ENCODE results near the gene SEZ6L. TPM values are rescaled to one million over a fixed set of nuclear protein-coding genes. Genes with fewer than 3 reads are reported as not detected.

Gene SEZ6L
- total RNA-seq = under 1 TPM in 6 of 7 donors, not detected in 1; 0.09 to 0.72 (median 0.46) TPM
- under 1 TPM in 2 of 3 donors, not detected in 1; 0.02 to 0.04 TPM for polyA plus RNA-seq
- long read RNA-seq, donor 1 = 0 reads
- long read RNA-seq, donor 2 = 0 reads

GRCh38 chr22:26169315-26170111 lies at the start of gene SEZ6L:
TSS of gene SEZ6L (plus strand) at chr22:26169462. CDS start at chr22:26169670, 208 bp downstream.
- Histone ChIP-seq H3K9me3 (no peaks in the 10 kb centered on the region), H3K4me1 (peaks cover 0 to 29% (median 20%) of the 10 kb centered on the region in 6 donors), H3K36me3 (no peaks in the 10 kb centered on the region), H3K27me3 (replicated peaks in 1 of 7) (peaks cover 0 to 100% (median 52%) of the 10 kb centered on the region in 7 donors), H3K27ac (no peak within 1 kb of the TSS), H3K4me3 (peak within 1 kb of the TSS; percentile 12 to 65 (median 38))
- intact Hi-C loops (cut with DNase I; ENCODE audit: low total_unique reads) = no loop called here
- TF ChIP-seq, protein P1, sequence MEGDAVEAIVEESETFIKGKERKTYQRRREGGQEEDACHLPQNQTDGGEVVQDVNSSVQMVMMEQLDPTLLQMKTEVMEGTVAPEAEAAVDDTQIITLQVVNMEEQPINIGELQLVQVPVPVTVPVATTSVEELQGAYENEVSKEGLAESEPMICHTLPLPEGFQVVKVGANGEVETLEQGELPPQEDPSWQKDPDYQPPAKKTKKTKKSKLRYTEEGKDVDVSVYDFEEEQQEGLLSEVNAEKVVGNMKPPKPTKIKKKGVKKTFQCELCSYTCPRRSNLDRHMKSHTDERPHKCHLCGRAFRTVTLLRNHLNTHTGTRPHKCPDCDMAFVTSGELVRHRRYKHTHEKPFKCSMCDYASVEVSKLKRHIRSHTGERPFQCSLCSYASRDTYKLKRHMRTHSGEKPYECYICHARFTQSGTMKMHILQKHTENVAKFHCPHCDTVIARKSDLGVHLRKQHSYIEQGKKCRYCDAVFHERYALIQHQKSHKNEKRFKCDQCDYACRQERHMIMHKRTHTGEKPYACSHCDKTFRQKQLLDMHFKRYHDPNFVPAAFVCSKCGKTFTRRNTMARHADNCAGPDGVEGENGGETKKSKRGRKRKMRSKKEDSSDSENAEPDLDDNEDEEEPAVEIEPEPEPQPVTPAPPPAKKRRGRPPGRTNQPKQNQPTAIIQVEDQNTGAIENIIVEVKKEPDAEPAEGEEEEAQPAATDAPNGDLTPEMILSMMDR (IDR thresholded peaks at IDR 0.05 in 8 of 11, conservative IDR thresholded peaks at IDR 0.05 in 3 of 11) = no peak
- no peak for TF ChIP-seq POLR2A (IDR thresholded peaks at IDR 0.05)
- peak in 1 of 3 donors; percentile 12 for TF ChIP-seq POLR2AphosphoS5 (IDR thresholded peaks at IDR 0.05)
- DNase-seq = peak; percentile 77
- 0 to 3% (median 2%) methylated on average over 32 to 92 of the region's 92 CpGs for WGBS, 5 donors

DNA sequence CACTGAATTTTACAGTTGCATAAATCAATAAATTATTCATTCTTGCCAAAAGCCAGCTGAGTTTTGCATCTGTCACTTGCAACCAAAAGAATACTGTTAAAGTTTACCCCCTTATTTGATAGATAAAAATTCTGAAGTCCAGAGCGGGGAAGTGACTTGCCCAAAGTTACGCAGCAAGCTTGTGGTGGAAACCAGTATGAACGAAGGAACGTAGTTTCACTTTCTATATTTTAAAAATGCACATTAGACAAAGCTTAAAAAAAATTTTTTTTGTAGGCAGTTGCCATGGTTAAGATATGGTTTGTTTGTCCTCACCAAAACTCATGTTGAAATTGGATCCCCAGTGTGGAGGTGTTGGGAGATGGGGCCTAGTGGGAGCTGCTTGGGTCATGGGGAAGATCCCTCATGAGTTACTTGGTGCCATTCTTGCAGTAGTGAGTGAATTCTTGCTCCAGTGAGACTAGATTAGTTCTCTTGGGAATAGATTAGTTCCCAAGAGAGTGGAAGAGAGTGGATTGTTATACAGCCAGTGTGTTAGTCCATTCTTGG lies 46.3 kb upstream of the SEZ6L start:
- peaks cover 0 to 3% (median 0%) of the 10 kb centered on the region in 6 donors for H3K4me1 ChIP-seq
- peak overlapping the region in 1 of 8 donors; percentile 19 for H3K4me3 ChIP-seq
- TF ChIP-seq POLR2A (IDR thresholded peaks at IDR 0.05) = no peak
- TF ChIP-seq, protein P1 (IDR thresholded peaks at IDR 0.05 in 8 of 11, conservative IDR thresholded peaks at IDR 0.05 in 3 of 11) = no peak
- peaks cover 0 to 53% (median 5%) of the 10 kb centered on the region in 7 donors for H3K27me3 ChIP-seq (replicated peaks in 1 of 7)
- intact Hi-C loops (cut with DNase I; ENCODE audit: low total_unique reads) = no loop called here
- no peak overlapping the region for H3K27ac ChIP-seq
- no peak for DNase-seq
- H3K36me3 ChIP-seq = no peaks in the 10 kb centered on the region
- peaks cover 0 to 7% (median 0%) of the 10 kb centered on the region in 8 donors for H3K9me3 ChIP-seq
- 67 to 80% (median 74%) methylated on average over 4 of the region's 4 CpGs for WGBS, 5 donors

DNA sequence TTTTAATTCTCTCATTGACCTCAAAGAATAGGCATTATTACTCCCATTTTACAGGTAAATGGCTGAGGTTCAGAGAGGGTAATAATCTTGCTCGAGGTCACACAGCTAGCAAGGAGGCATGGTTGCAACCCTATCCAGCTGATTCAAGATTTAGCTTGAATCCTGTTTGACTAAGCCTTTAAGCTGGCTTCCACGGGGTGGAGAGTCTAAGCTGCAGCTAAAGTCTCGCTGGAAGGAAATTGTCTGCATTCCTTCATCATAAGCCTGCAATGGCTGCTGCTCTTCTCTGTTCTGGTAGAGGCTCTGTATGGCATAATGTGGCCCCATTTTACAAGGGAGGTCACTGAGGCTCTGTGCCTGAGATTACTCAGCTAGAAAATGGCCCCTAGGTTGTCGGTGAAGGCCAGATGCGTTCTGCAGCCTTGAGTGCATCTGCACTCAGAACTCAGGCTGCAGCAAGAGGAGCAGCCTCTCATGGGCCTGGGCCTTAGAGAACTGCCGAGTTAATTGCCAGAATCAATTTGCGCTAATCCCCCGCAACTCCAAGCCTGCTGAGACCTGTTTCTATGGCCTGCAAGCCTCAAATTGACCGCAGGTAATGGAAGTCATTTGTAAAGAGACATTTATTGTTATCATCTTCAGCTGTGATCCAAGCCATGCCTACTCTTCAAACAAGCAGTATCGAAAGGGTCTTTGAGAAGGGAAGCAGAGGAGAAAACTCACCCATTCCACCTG lies 44.1 kb upstream of the SEZ6L start:
- DNase-seq = no peak
- intact Hi-C loops (cut with DNase I; ENCODE audit: low total_unique reads) = no loop called here
- peaks cover 0 to 7% (median 0%) of the 10 kb centered on the region in 8 donors for H3K9me3 ChIP-seq
- TF ChIP-seq POLR2A (IDR thresholded peaks at IDR 0.05) (no peak), POLR2AphosphoS5 (IDR thresholded peaks at IDR 0.05) (no peak)
- TF ChIP-seq, protein P1 (IDR thresholded peaks at IDR 0.05 in 8 of 11, conservative IDR thresholded peaks at IDR 0.05 in 3 of 11) = no peak
- H3K4me3 ChIP-seq = no peak overlapping the region
- WGBS, 5 donors = 76 to 81% (median 77%) methylated on average over 10 of the region's 10 CpGs
- H3K4me1 ChIP-seq = peaks cover 0 to 3% (median 0%) of the 10 kb centered on the region in 6 donors
- peaks cover 0 to 47% (median under 1%) of the 10 kb centered on the region in 7 donors for H3K27me3 ChIP-seq (replicated peaks in 1 of 7)
- no peak overlapping the region for H3K27ac ChIP-seq
- H3K36me3 ChIP-seq = no peaks in the 10 kb centered on the region

Measured in spleen (tissue), 13 donors.